Measurements from ENCODE around the gene SIPA1L2.

DNA sequence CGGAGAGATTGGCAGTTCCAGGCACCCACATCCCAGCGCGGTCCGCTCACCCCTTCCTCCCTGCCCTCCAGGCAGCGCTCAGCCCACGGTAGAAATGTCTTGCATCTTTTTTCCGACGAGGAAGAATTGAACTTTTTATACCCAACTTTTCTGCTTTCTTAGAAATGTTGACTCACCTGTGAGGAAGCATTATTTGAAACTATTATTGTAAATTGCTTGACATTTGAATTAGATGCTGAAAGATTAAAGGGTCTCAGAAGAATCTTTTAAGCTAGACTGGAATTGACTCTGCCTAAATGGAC is 912 bp upstream of the SIPA1L2 start:
- no peak for TF ChIP-seq EZH2 (IDR thresholded peaks at IDR 0.05; ENCODE audit: low read depth, unreplicated experiment)
- TF ChIP-seq, protein P1, sequence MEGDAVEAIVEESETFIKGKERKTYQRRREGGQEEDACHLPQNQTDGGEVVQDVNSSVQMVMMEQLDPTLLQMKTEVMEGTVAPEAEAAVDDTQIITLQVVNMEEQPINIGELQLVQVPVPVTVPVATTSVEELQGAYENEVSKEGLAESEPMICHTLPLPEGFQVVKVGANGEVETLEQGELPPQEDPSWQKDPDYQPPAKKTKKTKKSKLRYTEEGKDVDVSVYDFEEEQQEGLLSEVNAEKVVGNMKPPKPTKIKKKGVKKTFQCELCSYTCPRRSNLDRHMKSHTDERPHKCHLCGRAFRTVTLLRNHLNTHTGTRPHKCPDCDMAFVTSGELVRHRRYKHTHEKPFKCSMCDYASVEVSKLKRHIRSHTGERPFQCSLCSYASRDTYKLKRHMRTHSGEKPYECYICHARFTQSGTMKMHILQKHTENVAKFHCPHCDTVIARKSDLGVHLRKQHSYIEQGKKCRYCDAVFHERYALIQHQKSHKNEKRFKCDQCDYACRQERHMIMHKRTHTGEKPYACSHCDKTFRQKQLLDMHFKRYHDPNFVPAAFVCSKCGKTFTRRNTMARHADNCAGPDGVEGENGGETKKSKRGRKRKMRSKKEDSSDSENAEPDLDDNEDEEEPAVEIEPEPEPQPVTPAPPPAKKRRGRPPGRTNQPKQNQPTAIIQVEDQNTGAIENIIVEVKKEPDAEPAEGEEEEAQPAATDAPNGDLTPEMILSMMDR (conservative IDR thresholded peaks at IDR 0.05; ENCODE audit: low read depth in 2 of 2), result no peak
- TF ChIP-seq, protein P2, sequence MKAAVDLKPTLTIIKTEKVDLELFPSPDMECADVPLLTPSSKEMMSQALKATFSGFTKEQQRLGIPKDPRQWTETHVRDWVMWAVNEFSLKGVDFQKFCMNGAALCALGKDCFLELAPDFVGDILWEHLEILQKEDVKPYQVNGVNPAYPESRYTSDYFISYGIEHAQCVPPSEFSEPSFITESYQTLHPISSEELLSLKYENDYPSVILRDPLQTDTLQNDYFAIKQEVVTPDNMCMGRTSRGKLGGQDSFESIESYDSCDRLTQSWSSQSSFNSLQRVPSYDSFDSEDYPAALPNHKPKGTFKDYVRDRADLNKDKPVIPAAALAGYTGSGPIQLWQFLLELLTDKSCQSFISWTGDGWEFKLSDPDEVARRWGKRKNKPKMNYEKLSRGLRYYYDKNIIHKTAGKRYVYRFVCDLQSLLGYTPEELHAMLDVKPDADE (IDR thresholded peaks at IDR 0.05), result no peak
- TF ChIP-seq JUNB (IDR thresholded peaks at IDR 0.05; ENCODE audit: unreplicated experiment), result no peak
- no peak for TF ChIP-seq ZNF331 (CRISPR knock-in tag; IDR thresholded peaks at IDR 0.05; ENCODE audit: low read depth)
- TF ChIP-seq POLR2AphosphoS5 (IDR thresholded peaks at IDR 0.05; ENCODE audit: low read depth), result no peak
- TF ChIP-seq, protein P3, sequence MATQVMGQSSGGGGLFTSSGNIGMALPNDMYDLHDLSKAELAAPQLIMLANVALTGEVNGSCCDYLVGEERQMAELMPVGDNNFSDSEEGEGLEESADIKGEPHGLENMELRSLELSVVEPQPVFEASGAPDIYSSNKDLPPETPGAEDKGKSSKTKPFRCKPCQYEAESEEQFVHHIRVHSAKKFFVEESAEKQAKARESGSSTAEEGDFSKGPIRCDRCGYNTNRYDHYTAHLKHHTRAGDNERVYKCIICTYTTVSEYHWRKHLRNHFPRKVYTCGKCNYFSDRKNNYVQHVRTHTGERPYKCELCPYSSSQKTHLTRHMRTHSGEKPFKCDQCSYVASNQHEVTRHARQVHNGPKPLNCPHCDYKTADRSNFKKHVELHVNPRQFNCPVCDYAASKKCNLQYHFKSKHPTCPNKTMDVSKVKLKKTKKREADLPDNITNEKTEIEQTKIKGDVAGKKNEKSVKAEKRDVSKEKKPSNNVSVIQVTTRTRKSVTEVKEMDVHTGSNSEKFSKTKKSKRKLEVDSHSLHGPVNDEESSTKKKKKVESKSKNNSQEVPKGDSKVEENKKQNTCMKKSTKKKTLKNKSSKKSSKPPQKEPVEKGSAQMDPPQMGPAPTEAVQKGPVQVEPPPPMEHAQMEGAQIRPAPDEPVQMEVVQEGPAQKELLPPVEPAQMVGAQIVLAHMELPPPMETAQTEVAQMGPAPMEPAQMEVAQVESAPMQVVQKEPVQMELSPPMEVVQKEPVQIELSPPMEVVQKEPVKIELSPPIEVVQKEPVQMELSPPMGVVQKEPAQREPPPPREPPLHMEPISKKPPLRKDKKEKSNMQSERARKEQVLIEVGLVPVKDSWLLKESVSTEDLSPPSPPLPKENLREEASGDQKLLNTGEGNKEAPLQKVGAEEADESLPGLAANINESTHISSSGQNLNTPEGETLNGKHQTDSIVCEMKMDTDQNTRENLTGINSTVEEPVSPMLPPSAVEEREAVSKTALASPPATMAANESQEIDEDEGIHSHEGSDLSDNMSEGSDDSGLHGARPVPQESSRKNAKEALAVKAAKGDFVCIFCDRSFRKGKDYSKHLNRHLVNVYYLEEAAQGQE (IDR thresholded peaks at IDR 0.05; ENCODE audit: unreplicated experiment), result no peak
- no peak for TF ChIP-seq EZH2phosphoT487 (IDR thresholded peaks at IDR 0.05; ENCODE audit: unreplicated experiment)
- TF ChIP-seq ZNF114 (CRISPR knock-in tag; IDR thresholded peaks at IDR 0.05), result no peak
- TF ChIP-seq CREB1 (CRISPR knock-in tag; IDR thresholded peaks at IDR 0.05; ENCODE audit: low read depth), result no peak
- no peak for TF ChIP-seq STAT1 (IDR thresholded peaks at IDR 0.05; ENCODE audit: unreplicated experiment)
- no peak for TF ChIP-seq NANOG (IDR thresholded peaks at IDR 0.05; ENCODE audit: borderline replicate concordance)
- TF ChIP-seq, protein P4, sequence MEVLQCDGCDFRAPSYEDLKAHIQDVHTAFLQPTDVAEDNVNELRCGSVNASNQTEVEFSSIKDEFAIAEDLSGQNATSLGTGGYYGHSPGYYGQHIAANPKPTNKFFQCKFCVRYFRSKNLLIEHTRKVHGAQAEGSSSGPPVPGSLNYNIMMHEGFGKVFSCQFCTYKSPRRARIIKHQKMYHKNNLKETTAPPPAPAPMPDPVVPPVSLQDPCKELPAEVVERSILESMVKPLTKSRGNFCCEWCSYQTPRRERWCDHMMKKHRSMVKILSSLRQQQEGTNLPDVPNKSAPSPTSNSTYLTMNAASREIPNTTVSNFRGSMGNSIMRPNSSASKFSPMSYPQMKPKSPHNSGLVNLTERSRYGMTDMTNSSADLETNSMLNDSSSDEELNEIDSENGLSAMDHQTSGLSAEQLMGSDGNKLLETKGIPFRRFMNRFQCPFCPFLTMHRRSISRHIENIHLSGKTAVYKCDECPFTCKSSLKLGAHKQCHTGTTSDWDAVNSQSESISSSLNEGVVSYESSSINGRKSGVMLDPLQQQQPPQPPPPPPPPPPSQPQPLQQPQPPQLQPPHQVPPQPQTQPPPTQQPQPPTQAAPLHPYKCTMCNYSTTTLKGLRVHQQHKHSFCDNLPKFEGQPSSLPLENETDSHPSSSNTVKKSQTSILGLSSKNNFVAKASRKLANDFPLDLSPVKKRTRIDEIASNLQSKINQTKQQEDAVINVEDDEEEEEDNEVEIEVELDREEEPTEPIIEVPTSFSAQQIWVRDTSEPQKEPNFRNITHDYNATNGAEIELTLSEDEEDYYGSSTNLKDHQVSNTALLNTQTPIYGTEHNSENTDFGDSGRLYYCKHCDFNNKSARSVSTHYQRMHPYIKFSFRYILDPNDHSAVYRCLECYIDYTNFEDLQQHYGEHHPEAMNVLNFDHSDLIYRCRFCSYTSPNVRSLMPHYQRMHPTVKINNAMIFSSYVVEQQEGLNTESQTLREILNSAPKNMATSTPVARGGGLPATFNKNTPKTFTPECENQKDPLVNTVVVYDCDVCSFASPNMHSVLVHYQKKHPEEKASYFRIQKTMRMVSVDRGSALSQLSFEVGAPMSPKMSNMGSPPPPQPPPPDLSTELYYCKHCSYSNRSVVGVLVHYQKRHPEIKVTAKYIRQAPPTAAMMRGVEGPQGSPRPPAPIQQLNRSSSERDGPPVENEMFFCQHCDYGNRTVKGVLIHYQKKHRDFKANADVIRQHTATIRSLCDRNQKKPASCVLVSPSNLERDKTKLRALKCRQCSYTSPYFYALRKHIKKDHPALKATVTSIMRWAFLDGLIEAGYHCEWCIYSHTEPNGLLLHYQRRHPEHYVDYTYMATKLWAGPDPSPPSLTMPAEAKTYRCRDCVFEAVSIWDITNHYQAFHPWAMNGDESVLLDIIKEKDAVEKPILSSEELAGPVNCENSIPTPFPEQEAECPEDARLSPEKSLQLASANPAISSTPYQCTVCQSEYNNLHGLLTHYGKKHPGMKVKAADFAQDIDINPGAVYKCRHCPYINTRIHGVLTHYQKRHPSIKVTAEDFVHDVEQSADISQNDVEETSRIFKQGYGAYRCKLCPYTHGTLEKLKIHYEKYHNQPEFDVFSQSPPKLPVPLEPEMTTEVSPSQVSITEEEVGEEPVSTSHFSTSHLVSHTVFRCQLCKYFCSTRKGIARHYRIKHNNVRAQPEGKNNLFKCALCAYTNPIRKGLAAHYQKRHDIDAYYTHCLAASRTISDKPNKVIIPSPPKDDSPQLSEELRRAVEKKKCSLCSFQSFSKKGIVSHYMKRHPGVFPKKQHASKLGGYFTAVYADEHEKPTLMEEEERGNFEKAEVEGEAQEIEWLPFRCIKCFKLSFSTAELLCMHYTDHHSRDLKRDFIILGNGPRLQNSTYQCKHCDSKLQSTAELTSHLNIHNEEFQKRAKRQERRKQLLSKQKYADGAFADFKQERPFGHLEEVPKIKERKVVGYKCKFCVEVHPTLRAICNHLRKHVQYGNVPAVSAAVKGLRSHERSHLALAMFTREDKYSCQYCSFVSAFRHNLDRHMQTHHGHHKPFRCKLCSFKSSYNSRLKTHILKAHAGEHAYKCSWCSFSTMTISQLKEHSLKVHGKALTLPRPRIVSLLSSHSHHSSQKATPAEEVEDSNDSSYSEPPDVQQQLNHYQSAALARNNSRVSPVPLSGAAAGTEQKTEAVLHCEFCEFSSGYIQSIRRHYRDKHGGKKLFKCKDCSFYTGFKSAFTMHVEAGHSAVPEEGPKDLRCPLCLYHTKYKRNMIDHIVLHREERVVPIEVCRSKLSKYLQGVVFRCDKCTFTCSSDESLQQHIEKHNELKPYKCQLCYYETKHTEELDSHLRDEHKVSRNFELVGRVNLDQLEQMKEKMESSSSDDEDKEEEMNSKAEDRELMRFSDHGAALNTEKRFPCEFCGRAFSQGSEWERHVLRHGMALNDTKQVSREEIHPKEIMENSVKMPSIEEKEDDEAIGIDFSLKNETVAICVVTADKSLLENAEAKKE (CRISPR knock-in tag; IDR thresholded peaks at IDR 0.05), result no peak

Data from GM23338 (cell line).